ENCODE measurements around the gene SLC35A2.
A peak's percentile ranks its signal among the peaks of the same experiment; 100 is the strongest.
"Not testable (repeated sequence)": the region's sequence is repeated elsewhere in the genome, so short reads cannot be mapped to it uniquely, and the experiment has no call there.

SLC35A2 gene

GRCh38 chrX:48864210-48864609, 47.2 kb downstream of the SLC35A2 start:
- H3K27me3 ChIP-seq (replicated peaks): no peaks in the 10 kb centered on the region
- TF ChIP-seq CTCF (IDR thresholded peaks at IDR 0.05; ENCODE audit: low read depth, low read length, missing control alignments): no peak
- no peak overlapping the region for H3K4me3 ChIP-seq (ENCODE audit: low read depth, low read length)
- DNase-seq: peak; percentile 72
- H3K36me3 ChIP-seq (replicated peaks): no peaks in the 10 kb centered on the region
- no peak overlapping the region for H3K27ac ChIP-seq
- in situ Hi-C loops (cut with HindIII; ENCODE audit: low pct_ligation_motif_present, low sequenced_read_pairs): no loop called here

DNA sequence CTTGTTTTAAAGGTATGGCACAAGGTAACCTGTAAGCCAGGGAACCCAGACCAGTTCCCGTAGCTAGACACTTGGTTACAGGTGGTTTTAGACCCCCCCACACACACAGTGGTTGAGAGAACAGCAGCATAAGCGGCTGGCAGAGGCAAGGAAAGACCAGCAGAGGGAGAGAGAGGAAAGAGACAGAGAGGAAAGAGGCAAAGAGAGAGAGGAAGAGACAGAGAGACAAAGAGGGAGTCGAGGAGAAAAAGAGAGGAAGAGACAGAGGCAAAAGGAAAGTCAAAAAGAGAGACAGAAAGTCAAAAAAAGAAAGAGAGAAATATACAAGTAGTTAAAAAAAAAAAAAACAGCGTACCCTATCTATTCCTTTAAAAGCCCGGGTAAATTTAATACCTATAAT, 56.5 kb downstream of the SLC35A2 start:
- H3K27ac ChIP-seq: no peak overlapping the region
- no peak overlapping the region for H3K4me3 ChIP-seq (ENCODE audit: low read depth, low read length)

GRCh38 chrX:48854121-48854804, 57.2 kb downstream of the SLC35A2 start:
- H3K36me3 ChIP-seq (replicated peaks); H3K4me3 ChIP-seq (ENCODE audit: low read depth, low read length); H3K27ac ChIP-seq; in situ Hi-C loops (cut with HindIII; ENCODE audit: low pct_ligation_motif_present, low sequenced_read_pairs); H3K27me3 ChIP-seq (replicated peaks); DNase-seq: not testable (repeated sequence)

More for the DNA sequence above, 56.5 kb downstream of the SLC35A2 start:
- DNase-seq: no peak
- Histone ChIP-seq H3K36me3 (replicated peaks) (no peaks in the 10 kb centered on the region), H3K27me3 (replicated peaks) (no peaks in the 10 kb centered on the region)
- peak; percentile 56 for TF ChIP-seq CTCF (IDR thresholded peaks at IDR 0.05; ENCODE audit: low read depth, low read length, missing control alignments)
- in situ Hi-C loops (cut with HindIII; ENCODE audit: low pct_ligation_motif_present, low sequenced_read_pairs): no loop called here

DNA sequence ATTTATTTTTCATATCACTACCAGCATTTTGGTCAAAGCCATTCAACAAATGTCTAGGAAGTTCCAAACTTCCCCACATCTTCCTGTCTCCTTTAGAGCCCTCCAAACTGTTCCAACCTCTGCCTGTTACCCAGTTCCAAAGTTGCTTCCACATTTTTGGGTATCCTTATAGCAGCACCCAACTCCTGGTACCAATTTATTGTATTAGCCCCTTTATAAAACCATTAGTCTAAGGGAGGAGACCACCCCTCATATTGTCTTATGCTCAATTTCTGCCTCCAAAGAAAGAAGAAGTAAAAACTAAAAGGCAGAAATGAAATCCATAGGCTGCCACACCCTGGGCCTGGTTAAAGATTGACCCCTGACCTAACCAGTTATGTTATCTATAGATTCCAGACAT, 58.0 kb downstream of the SLC35A2 start:
- H3K27ac ChIP-seq; H3K27me3 ChIP-seq (replicated peaks); DNase-seq; H3K4me3 ChIP-seq (ENCODE audit: low read depth, low read length); H3K36me3 ChIP-seq (replicated peaks); in situ Hi-C loops (cut with HindIII; ENCODE audit: low pct_ligation_motif_present, low sequenced_read_pairs): not testable (repeated sequence)

All from brain microvascular endothelial cell (primary cell).